Endothelial cell of umbilical vein (primary cell): Measurements from ENCODE around the gene DNAH11. TPM values are rescaled to one million over a fixed set of nuclear protein-coding genes. Genes with fewer than 3 reads are reported as not detected.

Source experiments
- BruUV-seq: library from RNA; stranded (reverse); fragments of 400-500 nt; replicated peaks from 2 replicates; lab custom pipeline; 2021; lab: Mats Ljungman, UMichigan
- CTCF ChIA-PET: fragments of 300-600, 350-600 bp; sonication (Branson Sonifier 250); formaldehyde crosslinking; loops from one replicate; lab custom pipeline; 2021; ENCODE audit warnings: antibody characterized with exemption, inconsistent platforms; lab: Charles Lee
- POLR2A ChIA-PET: fragments of 300-600, 350-600 bp; sonication (Branson Sonifier 250); formaldehyde crosslinking; loops from one replicate; lab custom pipeline; 2021; ENCODE audit warnings: antibody characterized with exemption, inconsistent platforms; lab: Charles Lee
- DNase-seq: peaks from one replicate; pipeline ENCODE4 v3.0.0-alpha.2; 2011; ENCODE audit warnings: low read depth, low spot score
- FAIRE-seq: peaks from 2 replicates; lab custom pipeline; 2011; peaks lifted over from hg19 to GRCh38; lab: Jason Lieb, UNC
- H2AFZ ChIP-seq: 2 replicates; pipeline ENCODE4 v1.6.0; 2012; ENCODE audit warnings: low read depth, low read length, control low read depth, inconsistent platforms
- H3K27ac ChIP-seq: 2 replicates; pipeline ENCODE4 v1.5.1; 2011; ENCODE audit warnings: low read depth, mild to moderate bottlenecking, control low read depth, low read length, moderate library complexity; ENCODE audit not compliant: insufficient read depth
- H3K27me3 ChIP-seq, 2 experiments: 2 replicates each; pipeline versions ENCODE4 v1.6.0 to v1.6.1; 2011; ENCODE audit warnings: low read length in 2 of 2, mixed read lengths in 1 of 2; ENCODE audit not compliant: control insufficient read depth in 2 of 2, insufficient read depth in 2 of 2
- H3K36me3 ChIP-seq, 2 experiments: 2 replicates in 1 of 2; 3 replicates in 1 of 2; pipeline ENCODE4 v1.5.1; 2011; ENCODE audit warnings: low read length in 2 of 2, mild to moderate bottlenecking in 1 of 2, moderate library complexity in 1 of 2; ENCODE audit not compliant: control insufficient read depth in 2 of 2, insufficient read depth in 2 of 2; ENCODE audit errors: extremely low read depth in 1 of 2
- H3K4me1 ChIP-seq: 3 replicates; pipeline ENCODE4 v1.5.1; 2011; ENCODE audit warnings: mild to moderate bottlenecking, low read length; ENCODE audit not compliant: control insufficient read depth, insufficient read depth; ENCODE audit errors: extremely low read depth
- H3K4me2 ChIP-seq: 2 replicates; pipeline ENCODE4 v1.6.1; 2011; ENCODE audit warnings: low read length, control low read depth, mixed read lengths; ENCODE audit not compliant: insufficient read depth
- H3K4me3 ChIP-seq, 3 experiments: fragments of 200-600 bp in 1 of 3; sonication (generic), shearing (Covaris generic) in 1 of 3; replicated peaks in 1 of 3; 2 replicates each; pipeline ENCODE4 v1.5.1; 2011 to 2016; ENCODE audit warnings: control low read depth in 3 of 3, low read length in 3 of 3, mild to moderate bottlenecking in 2 of 3, inconsistent platforms in 1 of 3, low read depth in 1 of 3, moderate library complexity in 1 of 3; ENCODE audit not compliant: insufficient read depth in 1 of 3
- H3K79me2 ChIP-seq: 2 replicates; pipeline ENCODE4 v1.6.0; 2012; ENCODE audit warnings: low read length, inconsistent platforms; ENCODE audit not compliant: control insufficient read depth, insufficient read depth
- H3K9ac ChIP-seq: replicated peaks from 2 replicates; pipeline ENCODE3; 2011; ENCODE audit warnings: low read length, control low read depth; ENCODE audit not compliant: insufficient read depth; ENCODE audit errors: extremely low read depth
- H3K9me1 ChIP-seq: replicated peaks from 3 replicates; pipeline ENCODE4 v1.6.0; 2011; ENCODE audit warnings: mild to moderate bottlenecking, low read length; ENCODE audit not compliant: control insufficient read depth, insufficient read depth; ENCODE audit errors: extremely low read depth
- H3K9me3 ChIP-seq: replicated peaks from 2 replicates; pipeline ENCODE4 v1.5.1; 2012; ENCODE audit warnings: low read length, inconsistent platforms; ENCODE audit not compliant: control insufficient read depth, insufficient read depth
- H4K20me1 ChIP-seq: replicated peaks from 2 replicates; pipeline ENCODE3; 2011; ENCODE audit warnings: mild to moderate bottlenecking, low read length; ENCODE audit not compliant: control insufficient read depth, insufficient read depth; ENCODE audit errors: extremely low read depth
- EZH2 ChIP-seq: IDR thresholded peaks from 2 replicates; pipeline ENCODE4 v1.6.1; 2012; ENCODE audit warnings: borderline replicate concordance, low read depth, mild to moderate bottlenecking, moderate library complexity, low read length, inconsistent platforms; ENCODE audit not compliant: severe bottlenecking
- FOS ChIP-seq: IDR thresholded peaks from 2 replicates; pipeline ENCODE4 v1.6.1; 2011; ENCODE audit warnings: mild to moderate bottlenecking, low read length, moderate library complexity, borderline replicate concordance; ENCODE audit not compliant: insufficient read depth
- GATA2 ChIP-seq: IDR thresholded peaks from 2 replicates; pipeline ENCODE4 v1.7.0; 2011; ENCODE audit warnings: low read depth, mild to moderate bottlenecking, moderate library complexity, mixed read lengths, low read length; ENCODE audit not compliant: insufficient read length, insufficient read depth
- JUN ChIP-seq: IDR thresholded peaks from 2 replicates; pipeline ENCODE4 v1.6.1; 2011; ENCODE audit warnings: borderline replicate concordance, low read depth; ENCODE audit not compliant: insufficient read length, insufficient read depth
- MYC ChIP-seq: IDR thresholded peaks from one replicate; pipeline ENCODE4 v1.6.1; 2011; ENCODE audit warnings: mild to moderate bottlenecking, low read depth, low read length
- POLR2A ChIP-seq: IDR thresholded peaks from 2 replicates; pipeline ENCODE4 v1.6.1; 2012; ENCODE audit warnings: low read depth, mild to moderate bottlenecking, control low read depth, low read length
- POLR2AphosphoS5 ChIP-seq: IDR thresholded peaks from 2 replicates; pipeline ENCODE4 v1.6.1; 2012; ENCODE audit warnings: low read depth, mild to moderate bottlenecking, control low read depth, low read length, moderate library complexity; ENCODE audit not compliant: insufficient read depth
- dilution Hi-C: fragments of 300-500 bp; cut with MboI; formaldehyde crosslinking; loops from one replicate; pipeline ENCODE4 v1.15.0; 2019; ENCODE audit warnings: low sequenced_read_pairs; ENCODE audit not compliant: extremely low pct_ligation_motif_present
- intact Hi-C: fragments of 100-400 bp; cut with micrococcal nuclease; formaldehyde crosslinking; loops from one replicate; pipeline ENCODE4 v1.10.0; 2022
- polyA plus RNA-seq, 4 experiments: library from polyadenylated mRNA; depleted of rRNA in 3 of 4; stranded (reverse) in 3 of 4; unstranded in 1 of 4; fragments of >200 nt; gene quantifications; 2 replicates each; pipeline versions ENCODE4 v1.2.1 to v1.2.3, GENCODE V29; 2011 to 2012; ENCODE audit warnings: missing spikeins in 1 of 4
- total RNA-seq: library from RNA; stranded (reverse); gene quantifications from 2 replicates; pipeline ENCODE4 v1.2.3, GENCODE V29; 2021
- TF ChIP-seq, protein P1 (sequence below), 2 donors: IDR thresholded peaks; 1 replicate in 1 of 2; 2 replicates in 1 of 2; pipeline ENCODE4 v1.5.1; 2011; ENCODE audit warnings: low read length in 2 of 2, mild to moderate bottlenecking in 2 of 2, moderate library complexity in 2 of 2, control low read depth in 1 of 2, inconsistent platforms in 1 of 2, low read depth in 1 of 2; ENCODE audit not compliant: insufficient read depth in 1 of 2; ENCODE audit errors: extremely low read depth in 1 of 2
- TF ChIP-seq, protein P2 (sequence below): IDR thresholded peaks from 2 replicates; pipeline ENCODE4 v1.6.1; 2011; ENCODE audit not compliant: insufficient read depth, insufficient read length

The DNAH11 gene
- total and polyA plus RNA-seq, 2 donors (not counting 3 experiments of a cell fraction or from before 2014, with no cell fraction given), result 0.69 to 0.91 TPM

DNA sequence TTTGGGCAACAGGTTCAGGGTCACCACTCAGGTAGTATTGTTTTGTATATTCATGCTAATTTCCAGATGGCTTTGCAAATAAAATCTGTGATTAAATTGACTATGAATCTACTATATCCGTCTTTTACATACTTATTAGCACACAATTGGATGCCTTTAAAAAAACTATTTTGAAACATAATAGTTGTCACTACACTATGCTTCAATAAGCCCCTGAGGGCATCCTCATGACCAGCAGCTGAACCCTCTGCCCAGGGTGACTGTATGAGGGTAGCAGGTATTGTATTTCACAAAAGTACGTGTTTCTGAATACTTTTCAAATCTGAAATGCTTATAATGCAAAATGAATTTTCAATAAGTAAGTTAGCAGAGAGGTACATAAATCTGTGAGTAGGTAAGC lies 97.3 kb downstream of the DNAH11 start:
- TF ChIP-seq POLR2AphosphoS5 (no peak), MYC (no peak), FOS (no peak)
- intact Hi-C loops, result no loop called here
- Histone ChIP-seq H3K4me2 (no peak overlapping the region), H3K4me3 (no peak overlapping the region), H4K20me1 (no peaks in the 10 kb centered on the region), H3K79me2 (no peaks in the 10 kb centered on the region), H3K9ac (no peak overlapping the region), H3K4me1 (no peaks in the 10 kb centered on the region), H3K27me3 (peaks cover 10 to 12% of the 10 kb centered on the region in 2 experiments), H3K9me3 (no peaks in the 10 kb centered on the region), H3K36me3 (no peaks in the 10 kb centered on the region), H2AFZ (no peak overlapping the region), H3K9me1 (no peaks in the 10 kb centered on the region), H3K27ac (no peak overlapping the region)
- BruUV-seq, result no TSS peak
- ChIA-PET POLR2A (no interaction called here), CTCF (no interaction called here)
- DNase-seq (no peak), FAIRE-seq (no peak)
- dilution Hi-C loops, result no loop called here

DNA sequence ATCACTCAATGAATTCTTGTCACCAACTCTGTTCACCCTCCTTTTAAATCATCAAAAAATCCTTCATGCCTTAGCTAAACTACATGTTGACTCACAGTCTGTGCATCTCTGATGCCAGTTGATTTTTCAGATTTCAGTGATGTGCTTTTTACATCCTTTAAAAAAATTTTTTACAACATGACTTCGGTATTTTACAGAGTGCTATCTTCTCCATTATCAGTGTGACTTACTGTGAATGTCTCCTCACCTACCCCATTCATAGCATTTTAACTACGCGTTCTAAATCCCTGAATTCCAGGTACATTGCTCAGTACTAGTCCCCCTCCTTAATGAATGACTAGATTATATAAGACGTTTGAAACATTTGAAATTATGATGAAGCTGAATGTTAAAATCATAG lies 98.7 kb downstream of the DNAH11 start:
- FAIRE-seq, result no peak
- CTCF ChIA-PET, result no interaction called here

More for the DNA sequence above, 98.7 kb downstream of the DNAH11 start:
- dilution Hi-C loops (no loop called here), intact Hi-C loops (no loop called here)
- H3K79me2 ChIP-seq, result no peaks in the 10 kb centered on the region
- no peaks in the 10 kb centered on the region for H3K36me3 ChIP-seq
- no peaks in the 10 kb centered on the region for H3K4me1 ChIP-seq
- no peak for TF ChIP-seq EZH2
- no peak for TF ChIP-seq JUN
- TF ChIP-seq, protein P1, sequence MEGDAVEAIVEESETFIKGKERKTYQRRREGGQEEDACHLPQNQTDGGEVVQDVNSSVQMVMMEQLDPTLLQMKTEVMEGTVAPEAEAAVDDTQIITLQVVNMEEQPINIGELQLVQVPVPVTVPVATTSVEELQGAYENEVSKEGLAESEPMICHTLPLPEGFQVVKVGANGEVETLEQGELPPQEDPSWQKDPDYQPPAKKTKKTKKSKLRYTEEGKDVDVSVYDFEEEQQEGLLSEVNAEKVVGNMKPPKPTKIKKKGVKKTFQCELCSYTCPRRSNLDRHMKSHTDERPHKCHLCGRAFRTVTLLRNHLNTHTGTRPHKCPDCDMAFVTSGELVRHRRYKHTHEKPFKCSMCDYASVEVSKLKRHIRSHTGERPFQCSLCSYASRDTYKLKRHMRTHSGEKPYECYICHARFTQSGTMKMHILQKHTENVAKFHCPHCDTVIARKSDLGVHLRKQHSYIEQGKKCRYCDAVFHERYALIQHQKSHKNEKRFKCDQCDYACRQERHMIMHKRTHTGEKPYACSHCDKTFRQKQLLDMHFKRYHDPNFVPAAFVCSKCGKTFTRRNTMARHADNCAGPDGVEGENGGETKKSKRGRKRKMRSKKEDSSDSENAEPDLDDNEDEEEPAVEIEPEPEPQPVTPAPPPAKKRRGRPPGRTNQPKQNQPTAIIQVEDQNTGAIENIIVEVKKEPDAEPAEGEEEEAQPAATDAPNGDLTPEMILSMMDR (IDR thresholded peaks at IDR 0.05; ENCODE audit: extremely low read depth in 1 of 2, insufficient read depth in 1 of 2, low read depth in 1 of 2, low read length in 2 of 2), result no peak
- TF ChIP-seq FOS, result no peak
- TF ChIP-seq, protein P2, sequence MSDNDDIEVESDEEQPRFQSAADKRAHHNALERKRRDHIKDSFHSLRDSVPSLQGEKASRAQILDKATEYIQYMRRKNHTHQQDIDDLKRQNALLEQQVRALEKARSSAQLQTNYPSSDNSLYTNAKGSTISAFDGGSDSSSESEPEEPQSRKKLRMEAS, result no peak
- no peak for TF ChIP-seq POLR2A
- TF ChIP-seq GATA2, result no peak
- TF ChIP-seq POLR2AphosphoS5, result no peak
- no peak for TF ChIP-seq MYC
- no peak overlapping the region for H2AFZ ChIP-seq
- H4K20me1 ChIP-seq, result no peaks in the 10 kb centered on the region
- BruUV-seq, result no TSS peak
- H3K27me3 ChIP-seq, result peaks cover 12 to 14% of the 10 kb centered on the region in 2 experiments
- H3K4me3 ChIP-seq, result no peak overlapping the region
- no peak overlapping the region for H3K27ac ChIP-seq
- POLR2A ChIA-PET, result no interaction called here
- no peak overlapping the region for H3K9ac ChIP-seq
- no peaks in the 10 kb centered on the region for H3K9me1 ChIP-seq
- H3K4me2 ChIP-seq, result no peak overlapping the region
- no peaks in the 10 kb centered on the region for H3K9me3 ChIP-seq
- DNase-seq, result no peak
